CD4-positive, alpha-beta T cell (primary cell): Measurements from ENCODE around the gene ERBIN. TPM values are rescaled to one million over a fixed set of nuclear protein-coding genes. Genes with fewer than 3 reads are reported as not detected.

Experiments
- ATAC-seq: fragments of 200-7000 bp; cut with Tn5 transposase; one replicate; pipeline ENCODE4 v1.10.0; 2022; ENCODE audit warnings: mild to moderate bottlenecking; ENCODE audit not compliant: poor library complexity
- CTCF ChIA-PET: fragments of 350-600 bp; sonication (Branson Sonifier 250); formaldehyde crosslinking; loops from one replicate; lab custom pipeline; 2021; ENCODE audit warnings: antibody characterized with exemption, inconsistent platforms; lab: Charles Lee
- POLR2A ChIA-PET: fragments of 350-600 bp; sonication (Branson Sonifier 250); formaldehyde crosslinking; loops from one replicate; lab custom pipeline; 2021; ENCODE audit warnings: antibody characterized with exemption, inconsistent platforms; lab: Charles Lee
- DNase-seq, 14 experiments: peaks; one replicate each; pipeline ENCODE4 v3.0.0-alpha.2; 2013 to 2020; ENCODE audit warnings: mixed read lengths in 2 of 14
- H3K27ac ChIP-seq, 2 donors: one replicate each; pipeline versions ENCODE4 v1.5.1 to v1.7.0; 2013; ENCODE audit warnings: low read length in 2 of 2, low read depth in 1 of 2, mild to moderate bottlenecking in 1 of 2
- H3K27me3 ChIP-seq, 2 experiments: 1 replicate in 1 of 2; 2 replicates in 1 of 2; pipeline versions ENCODE4 v1.6.1 to v1.7.0; 2013; ENCODE audit warnings: low read length in 2 of 2, control low read depth in 1 of 2, mild to moderate bottlenecking in 1 of 2, moderate library complexity in 1 of 2; ENCODE audit not compliant: insufficient read depth in 2 of 2, control insufficient read depth in 1 of 2
- H3K36me3 ChIP-seq: one replicate; pipeline ENCODE4 v1.6.1; 2013; ENCODE audit warnings: low read length, control low read depth; ENCODE audit not compliant: insufficient read depth
- H3K4me1 ChIP-seq: one replicate; pipeline ENCODE4 v1.6.1; 2013; ENCODE audit warnings: low read length, control low read depth; ENCODE audit not compliant: insufficient read depth
- H3K4me3 ChIP-seq: one replicate; pipeline ENCODE4 v1.5.1; 2013; ENCODE audit warnings: mild to moderate bottlenecking, low read length, moderate library complexity
- H3K9me3 ChIP-seq, 2 experiments: 1 replicate in 1 of 2; 2 replicates in 1 of 2; pipeline versions ENCODE4 v1.6.1 to v1.7.0; 2013; ENCODE audit warnings: low read length in 2 of 2, mild to moderate bottlenecking in 2 of 2, control low read depth in 1 of 2, moderate library complexity in 1 of 2; ENCODE audit not compliant: control insufficient read depth in 1 of 2, insufficient read depth in 1 of 2
- H3K27ac Mint-ChIP-seq: one replicate; pipeline ENCODE4 v1.8.0; 2020; ENCODE audit warnings: mixed read lengths
- H3K27me3 Mint-ChIP-seq: one replicate; pipeline ENCODE4 v1.8.0; 2021; ENCODE audit warnings: mixed read lengths
- H3K36me3 Mint-ChIP-seq: one replicate; pipeline ENCODE4 v1.8.0; 2021; ENCODE audit warnings: low read depth, mixed read lengths
- H3K4me1 Mint-ChIP-seq: one replicate; pipeline ENCODE4 v1.8.0; 2021; ENCODE audit warnings: low read depth, mixed read lengths
- H3K4me3 Mint-ChIP-seq: one replicate; pipeline ENCODE4 v1.8.0; 2020; ENCODE audit warnings: mild to moderate bottlenecking, mixed read lengths
- H3K9me3 Mint-ChIP-seq: one replicate; pipeline ENCODE4 v1.8.0; 2020; ENCODE audit warnings: mixed read lengths
- intact Hi-C, 2 experiments: fragments of 100-400 bp; cut with DNase I in 1 of 2; cut with micrococcal nuclease in 1 of 2; formaldehyde crosslinking; loops; one replicate each; pipeline versions ENCODE4 v1.15.1 to v1.9.0; 2023 to 2025; cut with DNase I, micrococcal nuclease
- total RNA-seq, 174 experiments: library from RNA in 2 of 174; stranded (reverse) in 2 of 174; gene quantifications; one replicate each; pipeline ENCODE4 v1.2.3 and lab custom pipeline; 2021 to 2026
- TF ChIP-seq, protein P1 (sequence below): fragments of 200-600 bp; IDR thresholded peaks from one replicate; pipeline ENCODE4 v1.8.0; 2022; ENCODE audit warnings: antibody characterized with exemption, mild to moderate bottlenecking

Gene ERBIN
- total RNA-seq, 2 experiments from 2014 or later: 94.7 to 96.9 TPM

DNA sequence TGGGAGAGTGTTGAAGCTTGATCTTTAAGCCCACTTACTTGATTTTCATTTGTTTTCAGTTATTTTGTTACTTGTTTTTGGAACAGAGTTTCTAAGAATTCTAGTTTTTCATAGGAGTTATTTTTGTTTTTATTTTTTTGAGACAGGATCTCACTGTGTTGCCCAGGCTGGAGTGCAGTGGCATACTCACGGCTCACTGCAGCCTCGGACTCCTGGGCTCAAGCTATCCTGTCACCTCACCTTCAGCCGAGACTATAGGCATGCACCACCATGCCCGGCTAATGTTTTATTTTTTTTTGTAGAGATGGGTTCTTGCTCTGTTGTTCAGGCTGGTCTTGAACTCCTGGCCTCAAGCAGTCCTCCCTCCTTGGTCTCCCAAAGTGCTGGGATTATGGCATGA lies 6.3 kb downstream of the ERBIN start:
- Mint-ChIP-seq H3K4me1 (peaks cover 83% of the 10 kb centered on the region), H3K36me3 (peaks cover 78% of the 10 kb centered on the region), H3K9me3 (no peaks in the 10 kb centered on the region), H3K27ac (peak overlapping the region; percentile 74), H3K4me3 (peak overlapping the region; percentile 64), H3K27me3 (no peaks in the 10 kb centered on the region)
- H3K4me1 ChIP-seq: peaks cover 28% of the 10 kb centered on the region
- TF ChIP-seq, protein P1, sequence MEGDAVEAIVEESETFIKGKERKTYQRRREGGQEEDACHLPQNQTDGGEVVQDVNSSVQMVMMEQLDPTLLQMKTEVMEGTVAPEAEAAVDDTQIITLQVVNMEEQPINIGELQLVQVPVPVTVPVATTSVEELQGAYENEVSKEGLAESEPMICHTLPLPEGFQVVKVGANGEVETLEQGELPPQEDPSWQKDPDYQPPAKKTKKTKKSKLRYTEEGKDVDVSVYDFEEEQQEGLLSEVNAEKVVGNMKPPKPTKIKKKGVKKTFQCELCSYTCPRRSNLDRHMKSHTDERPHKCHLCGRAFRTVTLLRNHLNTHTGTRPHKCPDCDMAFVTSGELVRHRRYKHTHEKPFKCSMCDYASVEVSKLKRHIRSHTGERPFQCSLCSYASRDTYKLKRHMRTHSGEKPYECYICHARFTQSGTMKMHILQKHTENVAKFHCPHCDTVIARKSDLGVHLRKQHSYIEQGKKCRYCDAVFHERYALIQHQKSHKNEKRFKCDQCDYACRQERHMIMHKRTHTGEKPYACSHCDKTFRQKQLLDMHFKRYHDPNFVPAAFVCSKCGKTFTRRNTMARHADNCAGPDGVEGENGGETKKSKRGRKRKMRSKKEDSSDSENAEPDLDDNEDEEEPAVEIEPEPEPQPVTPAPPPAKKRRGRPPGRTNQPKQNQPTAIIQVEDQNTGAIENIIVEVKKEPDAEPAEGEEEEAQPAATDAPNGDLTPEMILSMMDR: no peak
- intact Hi-C loops: loop anchor here in 1 of 2 experiments (5.0 kb wide), 2 partner anchors 85 to 305 kb away; partner anchors contain the start of genes SHLD3 and TRAPPC13
- H3K27me3 ChIP-seq: no peaks in the 10 kb centered on the region
- no peak for DNase-seq
- POLR2A ChIA-PET: interaction anchor here (1.1 kb wide), 1 partner anchor 211 kb away, joined by 6 read pairs; the partner anchor contains the start of gene SREK1
- CTCF ChIA-PET: interaction anchor here (1.7 kb wide), 1 partner anchor 13 kb away, joined by 5 read pairs; no protein-coding TSS in a partner anchor
- no peaks in the 10 kb centered on the region for H3K9me3 ChIP-seq
- no peak for ATAC-seq
- no peak overlapping the region for H3K4me3 ChIP-seq
- no peak overlapping the region for H3K27ac ChIP-seq
- H3K36me3 ChIP-seq: peaks cover 6% of the 10 kb centered on the region

DNA sequence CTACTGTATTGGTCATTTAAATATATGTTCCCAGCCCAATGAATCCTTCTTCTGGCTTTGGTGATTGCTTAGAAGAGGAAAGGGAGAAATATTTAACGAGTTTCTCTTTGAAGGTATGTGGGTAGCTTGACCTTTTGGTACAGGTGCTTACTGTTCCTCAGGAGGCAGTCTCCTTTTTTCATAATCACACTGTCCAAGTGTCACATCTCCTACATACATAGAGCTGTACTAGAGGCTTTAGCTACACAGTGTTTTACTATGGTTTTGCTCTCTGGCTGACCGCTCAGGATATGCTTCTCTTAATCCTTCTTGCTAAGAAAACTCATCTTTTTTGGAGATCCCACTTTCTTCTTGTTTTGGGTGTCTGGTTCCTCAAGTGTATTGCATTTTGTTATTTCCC lies 6.9 kb downstream of the ERBIN start:
- ATAC-seq: no peak

GRCh38 chr5:65938256-65938655 lies 11.9 kb downstream of the ERBIN start:
- H3K27me3 ChIP-seq: no peaks in the 10 kb centered on the region
- H3K27me3 Mint-ChIP-seq: no peaks in the 10 kb centered on the region
- DNase-seq: no peak
- POLR2A ChIA-PET: no interaction called here
- peaks cover 0 to 6% of the 10 kb centered on the region in 2 experiments for H3K9me3 ChIP-seq
- H3K27ac ChIP-seq: no peak overlapping the region
- peak overlapping the region; percentile 74 for H3K27ac Mint-ChIP-seq
- peaks cover 3% of the 10 kb centered on the region for H3K36me3 ChIP-seq
- no peak overlapping the region for H3K4me3 Mint-ChIP-seq
- H3K4me1 Mint-ChIP-seq: peaks cover 68% of the 10 kb centered on the region
- CTCF ChIA-PET: no interaction called here
- ATAC-seq: no peak
- TF ChIP-seq, protein P1: no peak
- intact Hi-C loops: no loop called here
- H3K4me1 ChIP-seq: peaks cover 11% of the 10 kb centered on the region
- peaks cover 76% of the 10 kb centered on the region for H3K36me3 Mint-ChIP-seq
- no peaks in the 10 kb centered on the region for H3K9me3 Mint-ChIP-seq
- no peak overlapping the region for H3K4me3 ChIP-seq

More for the DNA sequence above, 6.9 kb downstream of the ERBIN start:
- Mint-ChIP-seq H3K9me3 (no peaks in the 10 kb centered on the region), H3K27me3 (no peaks in the 10 kb centered on the region), H3K36me3 (peaks cover 78% of the 10 kb centered on the region), H3K4me1 (peaks cover 87% of the 10 kb centered on the region), H3K27ac (peak overlapping the region; percentile 74), H3K4me3 (peak overlapping the region; percentile 57)
- H3K4me3 ChIP-seq: no peak overlapping the region
- DNase-seq: no peak
- CTCF ChIA-PET: no interaction called here
- peaks cover 28% of the 10 kb centered on the region for H3K4me1 ChIP-seq
- peaks cover 9% of the 10 kb centered on the region for H3K36me3 ChIP-seq
- H3K27me3 ChIP-seq: no peaks in the 10 kb centered on the region
- intact Hi-C loops: loop anchor here in 1 of 2 experiments (5.0 kb wide), 2 partner anchors 84 to 306 kb away; partner anchors contain the start of genes SHLD3 and TRAPPC13
- TF ChIP-seq, protein P1: no peak
- POLR2A ChIA-PET: interaction anchor here (0.7 kb wide), 1 partner anchor 141 kb away, joined by 3 read pairs; no protein-coding TSS in a partner anchor
- H3K27ac ChIP-seq: no peak overlapping the region
- H3K9me3 ChIP-seq: no peaks in the 10 kb centered on the region
